Suprapubic skin (tissue), 4 donors: ENCODE data around the gene NCLN. TPM values are rescaled to one million over a fixed set of nuclear protein-coding genes. Genes with fewer than 3 reads are reported as not detected.

Experiments used
- DNase-seq, 2 donors: peaks; one replicate each; pipeline ENCODE4 v3.0.0-alpha.2; 2019; ENCODE audit warnings: low spot score in 2 of 2
- H3K27ac ChIP-seq: fragments of 200-600 bp; sonication (generic); one replicate; pipeline ENCODE4 v1.5.1; 2019
- H3K27me3 ChIP-seq: fragments of 200-600 bp; sonication (generic); one replicate; pipeline ENCODE4 v1.5.1; 2019
- H3K36me3 ChIP-seq: fragments of 200-600 bp; sonication (generic); one replicate; pipeline ENCODE4 v1.5.1; 2019
- H3K4me1 ChIP-seq: fragments of 200-600 bp; sonication (generic); one replicate; pipeline ENCODE4 v1.5.1; 2019
- H3K4me3 ChIP-seq: fragments of 200-600 bp; sonication (generic); one replicate; pipeline ENCODE4 v1.5.1; 2019; ENCODE audit warnings: mild to moderate bottlenecking
- H3K9me3 ChIP-seq: fragments of 200-600 bp; sonication (generic); one replicate; pipeline ENCODE4 v1.5.1; 2019
- CTCF ChIP-seq, 2 donors: fragments of 200-600 bp in 1 of 2; fragments of 450-650 bp in 1 of 2; sonication (generic) in 1 of 2; IDR thresholded peaks; one replicate each; pipeline ENCODE4 v1.5.1; 2016 to 2019; ENCODE audit warnings: antibody characterized with exemption in 2 of 2, mild to moderate bottlenecking in 1 of 2, moderate library complexity in 1 of 2
- EP300 ChIP-seq: sonication (generic); formaldehyde crosslinking; IDR thresholded peaks from one replicate; pipeline ENCODE4 v1.6.1; 2017; ENCODE audit warnings: antibody characterized with exemption
- POLR2A ChIP-seq, 2 donors: fragments of 450-650 bp; IDR thresholded peaks; one replicate each; pipeline ENCODE4 v1.6.1; 2017; ENCODE audit warnings: antibody characterized with exemption in 2 of 2, mild to moderate bottlenecking in 2 of 2, moderate library complexity in 2 of 2
- POLR2AphosphoS5 ChIP-seq, 3 donors: sonication (generic); formaldehyde crosslinking; IDR thresholded peaks; one replicate each; pipeline ENCODE4 v1.6.1; 2017; ENCODE audit warnings: antibody characterized with exemption in 3 of 3
- WGBS: methylation state at CpG from one replicate; pipeline ENCODE4 v1.1.5; 2018; 5-methylcytosine and 5-hydroxymethylcytosine counted together
- total RNA-seq, 4 donors: library from RNA; depleted of rRNA; stranded (reverse); fragments of >200 nt; gene quantifications; one replicate each; pipeline ENCODE4 v1.1.0, GENCODE V29; 2016

NCLN gene
- total RNA-seq, 4 donors from 2014 or later: 31.1 to 66.7 (median 35.0) TPM

GRCh38 chr19:3257071-3257470 lies 71.3 kb downstream of the NCLN start:
- Histone ChIP-seq H3K27ac (no peak overlapping the region), H3K9me3 (peaks cover 7% of the 10 kb centered on the region), H3K4me3 (no peak overlapping the region), H3K27me3 (peaks cover 15% of the 10 kb centered on the region), H3K36me3 (no peaks in the 10 kb centered on the region), H3K4me1 (no peaks in the 10 kb centered on the region)
- WGBS: 93% methylated on average over 8 of the region's 8 CpGs
- TF ChIP-seq POLR2A (IDR thresholded peaks at IDR 0.05) (no peak), POLR2AphosphoS5 (IDR thresholded peaks at IDR 0.05) (no peak), CTCF (IDR thresholded peaks at IDR 0.05) (no peak), EP300 (no peak)
- no peak for DNase-seq

Other genes starting within 250 kb of the NCLN start
- gene ZNF77, start 241.0 kb upstream of the NCLN start, total RNA-seq: 1 to 10 TPM; 2.8 to 5.6 (median 3.9) TPM
- 1 to 10 TPM in 2 of 4 donors, under 1 TPM in 1, not detected in 1; 0.23 to 1.4 (median 1.3) TPM for gene TLE6, start 208.4 kb upstream of the NCLN start, total RNA-seq
- 10 to 100 TPM; 18.2 to 35.6 (median 27.3) TPM for gene TLE2, start 156.7 kb upstream of the NCLN start, total RNA-seq
- 100 to 1,000 TPM; 339 to 403 (median 382) TPM for gene TLE5, start 123.4 kb upstream of the NCLN start, total RNA-seq
- 10 to 100 TPM; 49.9 to 76.2 (median 57.1) TPM for gene GNA11, start 91.6 kb upstream of the NCLN start, total RNA-seq
- 100 to 1,000 TPM in 1 of 4 donors, 10 to 100 TPM in 3; 29.9 to 117 (median 85.0) TPM for gene GNA15, start 49.9 kb upstream of the NCLN start, total RNA-seq
- 1 to 10 TPM in 3 of 4 donors, under 1 TPM in 1; 0.42 to 2.5 (median 1.9) TPM for gene S1PR4, start 7.2 kb upstream of the NCLN start, total RNA-seq
- under 1 TPM in 3 of 4 donors, not detected in 1; 0.17 to 0.87 (median 0.64) TPM for gene CELF5, start 38.7 kb downstream of the NCLN start, total RNA-seq
- 100 to 1,000 TPM; 135 to 234 (median 194) TPM for gene NFIC, start 180.7 kb downstream of the NCLN start, total RNA-seq